Limb (tissue), 2 donors: ENCODE measurements around the gene PIK3C2A.

Source experiments
- DNase-seq, 2 donors: peaks; one replicate each; pipeline ENCODE4 v3.0.0-alpha.2; 2016; ENCODE audit errors: extremely low spot score in 2 of 2

The PIK3C2A gene

DNA sequence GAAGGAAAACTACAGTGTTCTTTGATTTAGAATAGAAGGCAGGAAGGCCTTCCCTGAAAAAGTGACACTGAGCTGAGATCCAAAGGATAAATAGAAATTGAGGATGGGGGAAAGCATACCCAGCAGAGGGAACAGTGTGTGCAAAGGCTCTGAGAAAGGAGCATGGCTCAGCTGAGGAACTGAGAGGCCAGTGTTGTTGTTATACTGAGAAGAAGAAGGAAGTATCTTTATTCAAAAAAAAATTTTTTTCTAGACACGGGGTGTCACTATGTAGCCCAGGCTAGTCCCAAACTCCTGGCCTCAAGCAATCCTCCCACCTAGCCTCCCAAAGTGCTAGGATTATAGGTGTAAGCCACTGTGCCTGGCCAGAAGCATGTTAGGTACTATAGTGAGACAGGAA is 3.5 kb upstream of the PIK3C2A start:
- DNase-seq = no peak

GRCh38 chr11:17209939-17210245 is 2.1 kb upstream of the PIK3C2A start:
- no peak for DNase-seq

- DNase-seq = peak in 1 of 2 donors; percentile 46
These were observed 642 bp upstream of the PIK3C2A start for GRCh38 chr11:17208257-17208999.

GRCh38 chr11:17206463-17206862 is 1.3 kb downstream of the PIK3C2A start:
- no peak for DNase-seq

DNA sequence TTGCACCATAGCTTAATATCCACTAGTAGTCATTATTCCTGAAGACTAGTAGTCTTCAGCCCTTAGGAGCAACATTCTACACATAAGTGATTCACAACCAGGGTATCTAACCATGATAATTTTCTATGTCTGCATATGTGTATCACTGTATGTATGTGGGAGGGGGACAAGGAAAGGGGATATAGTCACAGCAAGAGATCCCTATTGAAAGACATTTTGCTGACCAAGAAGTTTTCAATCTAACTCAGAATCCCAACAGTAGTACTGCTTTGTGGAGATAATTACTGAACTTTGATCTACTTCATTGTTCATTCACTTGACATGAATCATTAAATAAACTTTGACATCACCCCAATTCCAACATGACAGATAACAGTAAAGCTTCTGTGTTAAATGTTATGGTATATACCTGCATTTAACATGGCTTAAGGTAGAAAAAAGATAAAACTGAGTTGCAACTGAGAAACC is 10.3 kb downstream of the PIK3C2A start:
- no peak for DNase-seq

GRCh38 chr11:17188675-17189074 is 19.1 kb downstream of the PIK3C2A start:
- DNase-seq = no peak

- no peak for DNase-seq
These were observed 20.7 kb downstream of the PIK3C2A start for GRCh38 chr11:17186932-17187692.

DNA sequence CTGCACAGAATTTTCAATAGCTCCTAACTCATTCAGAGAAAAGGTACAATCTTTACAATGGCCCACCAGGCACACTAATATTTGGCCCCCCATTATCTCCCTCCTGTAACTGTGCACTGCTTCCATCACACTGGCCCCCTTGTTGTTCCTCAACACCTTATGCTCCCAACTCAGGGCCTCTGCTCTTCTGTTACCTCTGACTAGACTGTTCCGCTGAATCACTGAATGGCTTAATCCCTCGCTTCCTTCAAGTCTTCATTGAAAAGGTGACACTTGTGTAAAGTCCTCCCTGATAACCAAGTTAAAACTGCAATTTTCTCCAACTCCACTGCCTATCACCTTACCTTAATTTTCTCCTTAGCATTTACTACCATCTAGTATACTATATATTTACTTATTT is 21.8 kb downstream of the PIK3C2A start:
- DNase-seq = no peak

DNA sequence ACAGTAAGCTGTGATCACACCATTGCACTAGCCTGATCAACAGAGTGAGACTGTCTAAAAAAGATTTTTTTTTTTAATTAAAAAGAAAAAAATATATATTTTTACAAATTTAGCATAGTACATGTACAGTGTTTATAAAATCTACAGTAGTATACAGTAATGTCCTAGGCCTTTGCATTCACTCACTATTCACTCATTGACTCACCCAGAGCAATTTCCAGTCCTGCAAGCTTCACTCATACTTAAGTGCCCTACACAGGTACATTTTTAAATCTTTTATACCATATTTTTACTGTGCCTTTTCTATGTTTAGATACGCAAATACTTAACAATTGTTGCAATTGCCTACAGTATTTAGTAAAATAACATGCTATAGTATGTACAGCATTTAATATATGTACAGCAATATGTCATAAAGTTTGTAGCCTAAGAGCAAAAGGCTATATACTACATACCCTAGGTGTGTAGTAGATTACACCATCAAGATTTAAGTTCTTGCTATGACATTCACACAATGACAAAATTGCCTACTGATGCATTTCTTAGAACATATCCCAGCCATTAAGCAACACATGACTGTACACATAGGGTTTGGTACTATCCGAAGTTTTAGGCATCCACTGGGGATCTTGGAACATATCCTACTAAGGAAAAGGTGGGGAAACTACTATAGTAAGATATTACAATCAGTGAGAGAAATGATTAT is 22.8 kb downstream of the PIK3C2A start:
- DNase-seq = no peak

DNA sequence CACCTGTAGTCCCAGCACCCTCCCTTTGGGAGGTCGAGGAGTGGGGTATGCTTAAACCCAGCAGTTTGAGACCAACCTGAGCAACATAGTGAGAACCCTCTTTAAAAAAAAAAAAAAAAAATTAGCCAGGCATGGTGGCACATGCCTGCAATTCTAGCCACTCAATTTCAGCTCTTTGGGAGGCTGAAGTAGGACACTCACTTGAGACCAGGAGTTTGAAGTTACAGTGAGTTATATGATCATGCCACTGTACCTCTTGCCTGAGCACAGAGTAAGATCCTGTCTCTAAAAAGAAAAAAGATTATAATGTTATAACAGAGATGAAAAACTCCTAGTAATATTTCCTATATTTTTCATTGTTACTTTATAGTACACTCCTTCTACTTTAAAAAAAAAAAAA is 23.9 kb downstream of the PIK3C2A start:
- DNase-seq = no peak

GRCh38 chr11:17179970-17180369 is 27.8 kb downstream of the PIK3C2A start:
- DNase-seq = no peak

GRCh38 chr11:17173332-17173731 is 34.5 kb downstream of the PIK3C2A start:
- no peak for DNase-seq

DNA sequence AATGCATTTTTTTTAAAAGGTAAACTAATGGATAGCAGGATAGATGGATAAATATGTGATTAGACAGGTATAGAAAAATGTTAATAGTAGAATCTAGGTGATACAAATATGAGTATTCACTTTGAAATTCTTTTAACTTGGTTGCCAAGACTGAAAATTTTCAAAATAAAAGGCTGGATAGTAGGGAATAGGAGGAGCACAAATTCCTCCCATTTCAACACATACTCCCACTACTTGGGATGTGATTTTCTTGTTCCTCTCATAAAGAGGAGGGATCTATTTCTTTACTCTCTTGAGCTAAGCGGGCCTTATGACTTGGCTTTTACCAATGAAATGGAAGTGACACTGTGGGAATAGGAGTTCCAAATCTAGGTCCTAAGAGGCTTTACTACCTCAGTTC is 35.9 kb downstream of the PIK3C2A start:
- DNase-seq = no peak

DNA sequence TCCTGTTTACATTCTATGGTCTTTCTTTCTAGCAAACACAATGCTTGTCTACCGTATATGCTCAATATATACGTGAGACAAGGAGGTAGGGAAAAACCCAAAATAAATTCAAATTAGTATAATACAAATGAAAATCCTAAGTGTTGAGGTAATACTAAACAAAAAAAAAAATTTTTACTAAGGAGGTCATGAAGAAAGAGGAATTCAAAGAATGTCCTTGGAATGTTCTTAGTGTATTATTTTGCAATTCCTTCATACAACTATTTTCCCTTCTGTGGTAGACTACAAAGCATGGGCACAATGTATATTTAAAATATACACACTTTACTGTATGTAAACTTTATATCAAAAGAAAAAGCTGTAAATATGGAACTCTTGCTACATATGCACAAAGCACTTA is 36.4 kb downstream of the PIK3C2A start:
- no peak for DNase-seq

- DNase-seq = no peak
These were observed 37.9 kb downstream of the PIK3C2A start for GRCh38 chr11:17169876-17170275.

DNA sequence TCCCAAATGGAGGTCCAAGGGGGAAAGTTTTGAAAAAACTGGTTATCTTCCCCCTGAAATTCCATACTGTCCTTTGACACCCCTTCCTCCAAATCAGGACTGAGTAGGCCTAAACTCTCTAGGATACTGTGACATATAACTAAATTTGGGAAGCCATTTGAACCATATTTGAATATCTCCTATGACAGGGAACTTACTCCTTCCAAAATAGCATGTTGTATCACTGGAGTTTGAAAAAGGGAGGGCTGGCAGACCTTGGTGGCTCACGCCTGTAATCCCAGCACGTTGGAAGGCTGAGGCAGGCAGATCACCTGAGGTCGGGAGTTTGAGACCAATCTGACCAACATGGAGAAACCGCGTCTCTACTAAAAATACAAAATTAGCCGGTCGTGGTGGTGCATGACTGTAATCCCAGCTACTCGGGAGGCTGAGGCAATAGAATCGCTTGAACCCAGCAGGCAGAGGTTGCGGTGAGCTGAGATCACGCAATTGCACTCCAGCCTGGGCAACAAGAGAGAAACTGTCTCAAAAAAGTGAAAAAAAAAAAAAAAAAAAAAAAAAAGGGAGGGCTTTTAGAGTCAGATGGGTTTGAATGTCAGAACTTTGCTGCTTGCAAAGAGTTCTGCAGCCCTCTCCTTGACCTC is 42.4 kb downstream of the PIK3C2A start:
- DNase-seq = no peak

DNA sequence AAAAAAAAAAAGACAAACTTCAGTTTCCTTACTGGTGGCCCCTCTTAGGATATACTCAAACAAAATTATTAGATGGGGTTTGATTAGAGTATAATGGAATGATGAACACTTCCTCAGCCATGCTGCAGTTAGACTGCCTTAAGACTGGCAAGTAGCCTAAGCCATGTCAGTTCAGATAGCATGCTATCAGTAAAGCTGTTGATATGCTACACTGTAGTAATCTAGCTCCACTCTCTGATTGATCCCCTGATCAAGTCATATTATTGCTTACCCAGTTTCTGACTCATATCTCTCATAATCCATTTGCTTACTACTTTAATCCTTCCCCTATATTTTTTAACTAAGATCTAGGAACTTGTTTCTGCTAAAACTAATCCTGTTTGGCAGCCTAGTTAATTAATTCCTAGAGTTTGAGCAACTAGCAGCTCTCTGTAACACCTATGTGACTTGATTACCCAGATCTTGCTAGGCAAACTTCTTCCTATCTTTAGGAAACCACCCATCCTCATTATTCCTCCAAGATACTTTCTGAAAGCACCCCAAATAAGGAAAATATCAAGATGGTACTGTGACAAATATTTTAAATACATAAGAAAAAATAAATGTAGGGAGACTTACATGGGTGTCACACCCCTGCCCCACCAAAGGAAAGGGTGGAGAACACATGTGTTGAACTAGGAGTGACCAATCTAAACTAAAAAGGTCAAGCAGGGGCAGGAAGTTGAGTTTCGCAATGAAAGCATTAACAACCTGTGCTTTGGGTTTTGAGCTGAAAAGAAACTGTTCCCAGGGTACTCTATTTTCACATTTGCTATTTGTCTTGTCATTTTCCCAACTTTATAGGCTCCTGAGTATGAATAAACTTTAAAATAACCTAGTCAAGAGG is 43.2 kb downstream of the PIK3C2A start:
- no peak for DNase-seq

GRCh38 chr11:17163736-17164135 is 44.0 kb downstream of the PIK3C2A start:
- DNase-seq = no peak

DNA sequence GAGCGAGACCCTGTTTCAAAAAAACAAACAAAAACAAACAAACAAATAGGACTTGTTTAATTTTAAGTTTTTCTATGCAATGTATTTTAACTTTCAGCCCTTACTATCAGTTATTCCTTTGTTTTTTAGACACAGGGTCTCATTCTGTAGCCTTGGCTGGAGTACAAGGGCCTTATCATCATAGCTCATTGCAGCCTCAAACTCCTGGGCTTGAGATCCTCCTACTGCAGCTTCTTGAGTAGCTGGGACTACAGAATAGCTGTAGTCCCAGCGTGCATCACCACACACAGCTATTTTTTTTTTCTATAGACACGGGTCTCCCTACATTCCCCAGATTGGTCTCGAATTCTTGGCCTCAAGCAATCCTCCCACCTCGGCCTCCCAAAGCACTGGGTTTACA is 44.5 kb downstream of the PIK3C2A start:
- DNase-seq = no peak

GRCh38 chr11:17162376-17162775 is 45.4 kb downstream of the PIK3C2A start:
- DNase-seq = no peak

DNA sequence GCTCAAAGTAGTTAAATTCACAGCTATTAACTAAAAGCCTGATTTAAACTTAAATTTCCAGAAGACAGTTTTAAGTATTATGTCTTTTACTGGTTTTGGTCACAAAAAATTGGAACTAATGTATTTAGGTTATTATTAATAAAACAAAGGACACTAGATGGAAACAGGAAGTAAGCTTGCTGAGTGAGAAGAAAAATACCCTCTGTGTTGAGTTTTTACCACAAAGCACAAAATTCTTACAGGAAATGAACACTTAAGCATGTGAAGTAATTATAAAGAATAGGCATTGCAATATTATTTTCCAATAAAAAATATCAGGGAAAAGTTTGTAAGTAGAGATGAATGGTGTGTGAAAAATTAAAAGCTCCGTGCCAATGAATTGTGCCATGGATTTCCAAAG is 46.3 kb downstream of the PIK3C2A start:
- no peak for DNase-seq
